ENCODE data around the gene YEATS2. TPM values are rescaled to one million over a fixed set of nuclear protein-coding genes. Genes with fewer than 3 reads are reported as not detected.
"Not testable (repeated sequence)": the region's sequence is repeated elsewhere in the genome, so short reads cannot be mapped to it uniquely, and the experiment has no call there.

The YEATS2 gene
- polyA plus RNA-seq, 3 donors, result 35.8 to 40.9 (median 38.4) TPM

DNA sequence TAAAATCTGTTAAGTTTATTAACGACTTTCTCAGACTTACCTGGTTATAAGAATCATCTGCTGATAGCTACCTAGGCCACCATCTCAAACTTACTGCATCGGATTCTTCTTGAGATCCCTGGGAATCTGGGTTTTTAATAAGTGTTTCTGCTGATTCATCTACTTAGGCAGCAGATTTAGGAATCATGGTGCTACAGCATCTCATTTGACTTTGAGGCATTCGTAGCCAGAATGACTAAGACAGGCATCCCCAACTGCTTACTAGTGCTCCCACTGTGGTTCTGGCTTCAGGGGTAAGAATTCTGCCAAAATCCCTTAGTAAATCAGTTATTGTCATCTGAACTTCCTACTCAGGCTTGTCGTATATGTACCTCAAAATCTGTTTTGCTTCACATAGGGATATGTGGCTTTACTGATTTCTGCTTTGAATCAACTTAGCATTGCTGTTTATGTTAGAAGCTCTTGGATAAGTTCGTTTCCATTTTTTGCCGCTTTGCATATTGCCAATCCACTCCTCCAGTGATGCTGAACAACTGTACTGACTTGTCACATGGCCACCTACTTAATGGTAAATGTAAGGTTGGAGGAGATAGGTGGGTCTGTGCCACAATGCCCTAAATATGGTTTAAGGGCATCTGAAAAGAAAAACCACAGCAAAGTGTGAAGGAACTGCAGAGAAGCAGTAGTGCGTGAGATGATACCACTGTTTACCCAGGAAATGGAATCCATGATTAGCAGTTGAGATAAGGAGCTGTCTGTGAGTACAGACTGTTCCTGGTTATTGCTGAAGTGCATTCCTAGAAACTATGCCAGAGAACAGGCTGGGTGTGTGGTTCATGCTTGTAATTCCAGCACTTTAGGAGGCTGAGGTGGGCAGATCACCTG lies 67.5 kb downstream of the YEATS2 start:
- no peak for DNase-seq (ENCODE audit: extremely low read depth in 1 of 11, low read depth in 9 of 11, low spot score in 4 of 11)

GRCh38 chr3:183766107-183766506 lies 68.5 kb downstream of the YEATS2 start:
- DNase-seq (ENCODE audit: extremely low read depth in 1 of 11, low read depth in 9 of 11, low spot score in 4 of 11), result no peak

- peak; percentile 38 to 67 (median 56) for DNase-seq (ENCODE audit: extremely low read depth in 1 of 11, low read depth in 9 of 11, low spot score in 4 of 11)
Measured at GRCh38 chr3:183766745-183767606, 69.4 kb downstream of the YEATS2 start.

DNA sequence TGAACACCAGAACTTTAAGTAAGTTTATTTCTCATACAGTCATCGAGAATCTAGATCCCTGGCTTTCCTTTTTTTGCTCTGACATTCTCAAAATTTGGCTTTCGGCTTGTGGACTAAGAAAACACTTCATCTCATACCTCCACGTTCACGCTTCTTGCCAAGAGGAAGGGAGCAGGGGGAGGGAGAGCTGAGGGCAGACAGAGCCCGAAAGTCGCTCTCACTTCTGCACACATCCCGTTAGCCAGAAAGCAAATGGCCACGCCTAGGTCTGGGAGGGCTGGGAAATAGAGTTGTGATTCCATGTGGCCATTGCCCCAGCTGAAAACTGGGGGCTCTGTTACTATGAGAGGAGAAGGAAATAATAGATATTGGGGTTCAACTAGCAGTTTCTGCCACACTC lies 70.5 kb downstream of the YEATS2 start:
- no peak for DNase-seq (ENCODE audit: extremely low read depth in 1 of 11, low read depth in 9 of 11, low spot score in 4 of 11)

DNA sequence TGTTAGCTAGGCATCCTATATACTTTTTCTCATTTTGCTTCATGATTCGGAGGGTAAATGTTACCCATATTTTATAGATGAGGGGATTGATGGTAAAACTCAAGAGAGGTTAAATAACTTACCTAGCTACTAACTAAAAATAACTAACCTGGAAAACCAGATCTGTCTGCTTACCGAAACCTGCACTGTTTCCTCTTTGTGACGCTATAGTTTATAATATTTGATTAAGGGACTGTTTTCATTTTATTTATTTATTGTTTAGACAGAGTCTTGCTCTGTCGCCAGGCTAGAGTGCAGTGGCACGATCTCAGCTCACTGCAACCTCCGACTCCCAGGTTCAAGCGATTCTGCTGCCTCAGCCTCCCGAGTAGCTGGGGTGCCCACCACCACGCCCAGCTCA lies 71.9 kb downstream of the YEATS2 start:
- DNase-seq (ENCODE audit: extremely low read depth in 1 of 11, low read depth in 9 of 11, low spot score in 4 of 11), result no peak

GRCh38 chr3:183774631-183775030 lies 77.0 kb downstream of the YEATS2 start:
- no peak for DNase-seq (ENCODE audit: extremely low read depth in 1 of 11, low read depth in 9 of 11, low spot score in 4 of 11)

GRCh38 chr3:183775781-183776180 lies 78.2 kb downstream of the YEATS2 start:
- DNase-seq (ENCODE audit: extremely low read depth in 1 of 11, low read depth in 9 of 11, low spot score in 4 of 11), result no peak

GRCh38 chr3:183776451-183776850 lies 78.9 kb downstream of the YEATS2 start:
- not testable (repeated sequence) for DNase-seq (ENCODE audit: extremely low read depth in 1 of 11, low read depth in 9 of 11, low spot score in 4 of 11)

DNA sequence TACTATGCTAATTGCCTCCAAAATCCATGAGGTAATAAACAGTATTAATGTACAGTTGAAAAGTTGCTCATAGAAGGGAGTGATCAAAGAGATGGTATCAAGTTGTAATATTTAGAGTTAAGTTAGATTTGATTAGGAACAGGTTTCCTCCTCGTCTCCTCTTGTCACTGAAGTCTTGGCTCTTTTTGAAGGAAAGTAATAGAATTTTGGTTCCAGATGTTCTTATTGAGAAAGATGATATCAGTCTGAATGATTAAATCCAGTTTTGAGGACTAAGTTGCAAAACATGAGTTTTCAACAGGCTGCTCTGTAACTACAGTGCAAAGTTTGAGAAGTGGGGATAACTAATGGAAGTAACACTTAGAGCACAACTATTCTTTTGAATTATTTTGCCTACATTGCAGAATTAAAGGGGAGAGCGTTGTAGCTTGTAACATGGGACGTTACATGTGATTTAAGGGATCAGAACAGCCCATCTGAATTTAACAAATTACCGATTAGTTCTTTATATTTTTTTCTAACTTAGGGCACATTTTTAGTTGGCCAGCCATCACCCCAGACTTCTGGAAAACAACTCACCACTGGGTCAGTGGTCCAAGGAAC lies 79.5 kb downstream of the YEATS2 start:
- no peak for DNase-seq (ENCODE audit: extremely low read depth in 1 of 11, low read depth in 9 of 11, low spot score in 4 of 11)

- no peak for DNase-seq (ENCODE audit: extremely low read depth in 1 of 11, low read depth in 9 of 11, low spot score in 4 of 11)
Measured at GRCh38 chr3:183779896-183780465, 82.4 kb downstream of the YEATS2 start.

GRCh38 chr3:183781246-183781645 lies 83.6 kb downstream of the YEATS2 start:
- DNase-seq (ENCODE audit: extremely low read depth in 1 of 11, low read depth in 9 of 11, low spot score in 4 of 11), result no peak

DNA sequence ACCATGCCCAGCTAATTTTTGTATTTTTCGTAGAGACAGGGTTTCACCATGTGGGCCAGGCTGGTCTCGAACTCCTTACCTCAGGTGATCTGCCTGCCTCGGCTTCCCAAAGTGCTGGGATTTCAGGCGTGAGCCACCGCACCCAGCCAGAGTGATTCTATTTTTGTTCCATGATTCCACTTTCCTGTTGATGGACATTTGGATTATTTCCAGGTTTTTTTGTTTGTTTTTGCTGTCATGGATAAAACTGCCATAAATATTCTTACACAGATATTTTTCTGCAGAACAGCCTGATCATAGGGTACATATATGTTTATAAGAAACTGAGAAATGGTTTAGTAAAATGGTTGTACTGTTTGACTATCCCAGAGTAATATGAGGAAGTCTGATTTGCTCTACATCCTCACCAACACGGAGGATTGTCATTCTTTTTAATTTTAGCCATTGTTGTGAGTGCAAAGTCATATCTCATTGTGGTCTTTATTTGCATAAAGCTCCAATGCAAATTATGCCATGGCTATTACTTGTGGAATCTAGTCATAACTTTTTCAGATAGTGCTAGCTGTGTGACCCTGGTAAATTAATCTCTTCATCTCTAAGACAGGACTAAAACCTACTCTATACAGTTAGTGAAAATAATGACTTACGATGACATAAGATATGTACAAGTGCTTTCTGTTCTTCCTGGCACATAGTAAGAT lies 85.1 kb downstream of the YEATS2 start:
- DNase-seq (ENCODE audit: extremely low read depth in 1 of 11, low read depth in 9 of 11, low spot score in 4 of 11), result no peak

DNA sequence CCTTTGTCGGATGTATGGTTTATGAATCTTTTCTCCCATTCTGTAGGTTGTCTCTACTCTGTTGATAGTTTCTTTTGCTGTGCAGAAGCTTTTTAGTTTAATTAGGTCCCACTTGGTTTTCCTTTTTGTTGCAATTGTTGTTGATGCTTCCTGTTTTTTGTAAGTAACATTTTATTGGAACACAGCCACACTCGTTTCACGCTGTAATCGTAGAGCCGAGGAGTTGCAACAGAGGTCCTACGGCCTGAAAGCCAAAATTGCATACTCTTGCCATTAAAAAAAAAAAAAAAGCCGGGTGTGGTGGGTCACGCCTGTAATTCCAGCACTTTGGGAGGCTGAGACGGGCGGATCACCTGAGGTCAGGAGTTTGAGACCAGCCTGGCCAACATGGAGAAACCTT lies 86.9 kb downstream of the YEATS2 start:
- not testable (repeated sequence) for DNase-seq (ENCODE audit: extremely low read depth in 1 of 11, low read depth in 9 of 11, low spot score in 4 of 11)

DNA sequence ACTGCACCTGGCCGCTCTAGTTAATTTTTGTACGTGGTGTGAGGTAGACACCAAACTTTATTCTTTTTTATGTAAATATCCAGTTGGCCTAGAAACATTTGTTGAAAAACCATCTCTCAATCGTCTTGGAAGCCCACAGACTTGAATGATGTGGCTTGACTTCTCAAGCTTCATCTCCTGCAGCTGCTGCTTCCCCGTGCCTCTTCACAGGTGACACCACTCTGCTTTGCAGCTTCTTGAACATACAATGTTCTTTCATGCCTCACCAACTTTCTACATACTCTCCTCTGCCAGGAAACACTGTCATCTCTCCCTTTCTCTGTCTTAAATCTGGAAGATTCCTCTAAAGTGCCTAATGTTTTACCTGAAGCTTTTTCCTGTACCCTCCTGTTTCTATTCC lies 92.2 kb downstream of the YEATS2 start:
- no peak for DNase-seq (ENCODE audit: extremely low read depth in 1 of 11, low read depth in 9 of 11, low spot score in 4 of 11)

GRCh38 chr3:183790700-183791099 lies 93.1 kb downstream of the YEATS2 start:
- DNase-seq (ENCODE audit: extremely low read depth in 1 of 11, low read depth in 9 of 11, low spot score in 4 of 11), result no peak

DNA sequence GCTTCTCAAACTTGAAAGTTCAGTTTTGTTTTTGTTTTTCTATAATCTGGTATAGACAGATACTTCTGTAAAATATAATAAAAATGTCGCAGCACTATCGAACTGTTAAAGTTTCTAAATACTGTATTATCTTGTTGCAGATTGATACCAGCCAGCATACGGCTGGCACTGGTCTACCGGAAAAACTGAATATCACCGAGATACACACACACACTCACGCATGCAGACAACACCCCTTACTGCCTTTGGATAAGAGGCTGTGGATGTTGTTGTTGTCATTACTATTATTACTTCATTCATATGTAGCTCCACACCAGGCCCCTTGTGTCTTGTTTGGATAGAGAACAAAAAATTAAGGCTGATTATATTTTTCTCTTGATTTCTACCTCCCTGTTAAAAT lies 95.4 kb downstream of the YEATS2 start:
- DNase-seq (ENCODE audit: extremely low read depth in 1 of 11, low read depth in 9 of 11, low spot score in 4 of 11), result no peak

GRCh38 chr3:183794452-183794851 lies 96.9 kb downstream of the YEATS2 start:
- DNase-seq (ENCODE audit: extremely low read depth in 1 of 11, low read depth in 9 of 11, low spot score in 4 of 11), result no peak

DNA sequence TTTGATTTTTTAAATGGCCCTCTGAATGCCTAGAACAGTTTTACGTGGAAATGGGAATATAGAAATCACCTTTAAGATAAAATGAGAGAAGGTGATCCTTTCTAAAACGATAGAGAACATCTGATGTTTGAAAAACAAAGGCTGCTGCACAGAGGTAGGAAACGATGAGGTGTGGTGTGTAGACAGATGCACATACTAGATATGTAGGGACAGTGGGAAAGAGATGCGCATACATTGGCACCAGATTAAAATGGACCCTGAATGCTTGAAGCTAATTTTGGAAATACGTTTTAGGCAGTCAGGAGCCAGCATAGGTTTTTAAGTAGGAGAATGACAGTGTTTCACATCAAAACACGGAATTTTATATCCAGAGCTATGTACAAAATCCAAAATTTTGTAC lies 98.8 kb downstream of the YEATS2 start:
- DNase-seq (ENCODE audit: extremely low read depth in 1 of 11, low read depth in 9 of 11, low spot score in 4 of 11), result no peak

GRCh38 chr3:183797996-183798395 lies 100.4 kb downstream of the YEATS2 start:
- DNase-seq (ENCODE audit: extremely low read depth in 1 of 11, low read depth in 9 of 11, low spot score in 4 of 11), result no peak
